ENCODE measurements around the gene MT1E.
A peak's percentile ranks its signal among the peaks of the same experiment; 100 is the strongest.

The MT1E gene

GRCh38 chr16:56628486-56629350 is 3.1 kb downstream of the MT1E start:
- DNase-seq, result no peak

GRCh38 chr16:56629531-56629930 is 4.0 kb downstream of the MT1E start:
- DNase-seq, result no peak

- DNase-seq, result no peak
Measured at GRCh38 chr16:56630134-56630533, 4.6 kb downstream of the MT1E start.

GRCh38 chr16:56631197-56631596 is 5.6 kb downstream of the MT1E start:
- no peak for DNase-seq

GRCh38 chr16:56631832-56632155 is 6.2 kb downstream of the MT1E start:
- DNase-seq, result no peak

- no peak for DNase-seq
Measured at GRCh38 chr16:56632156-56632847, 6.7 kb downstream of the MT1E start, which contains the start of gene MT1M. MT1M (plus strand) TSS chr16:56632659; CDS start chr16:56632732, 73 bp downstream.

GRCh38 chr16:56632848-56633365 is 7.3 kb downstream of the MT1E start:
- no peak for DNase-seq

GRCh38 chr16:56633535-56633934 is 8.0 kb downstream of the MT1E start:
- no peak for DNase-seq

- no peak for DNase-seq
Measured at GRCh38 chr16:56634715-56635440, 9.3 kb downstream of the MT1E start.

- DNase-seq, result no peak
Measured at GRCh38 chr16:56635441-56635967, 9.9 kb downstream of the MT1E start.

- DNase-seq, result no peak
Measured at GRCh38 chr16:56636616-56637413, 11.2 kb downstream of the MT1E start.

GRCh38 chr16:56637814-56638750 is 12.5 kb downstream of the MT1E start, which contains the start of gene MT1A:
MT1A (plus strand) TSS chr16:56638666; CDS start chr16:56638739, 73 bp downstream.
- no peak for DNase-seq

GRCh38 chr16:56639045-56639444 is 13.5 kb downstream of the MT1E start:
- no peak for DNase-seq

- DNase-seq, result no peak
Measured at GRCh38 chr16:56640076-56640475, 14.5 kb downstream of the MT1E start.

- no peak for DNase-seq
Measured at GRCh38 chr16:56641166-56641565, 15.6 kb downstream of the MT1E start.

- DNase-seq, result peak; percentile 78
Measured at GRCh38 chr16:56643080-56643778, 17.6 kb downstream of the MT1E start.

GRCh38 chr16:56643833-56644232 is 18.3 kb downstream of the MT1E start:
- DNase-seq, result no peak

- DNase-seq, result no peak
Measured at GRCh38 chr16:56645311-56645710, 19.7 kb downstream of the MT1E start.

- DNase-seq, result no peak
Measured at GRCh38 chr16:56645838-56646237, 20.3 kb downstream of the MT1E start.
